ENCODE results near the gene FIGN. TPM values are rescaled to one million over a fixed set of nuclear protein-coding genes. Genes with fewer than 3 reads are reported as not detected.

The FIGN gene
- total RNA-seq, 2 experiments from 2014 or later: not detected

DNA sequence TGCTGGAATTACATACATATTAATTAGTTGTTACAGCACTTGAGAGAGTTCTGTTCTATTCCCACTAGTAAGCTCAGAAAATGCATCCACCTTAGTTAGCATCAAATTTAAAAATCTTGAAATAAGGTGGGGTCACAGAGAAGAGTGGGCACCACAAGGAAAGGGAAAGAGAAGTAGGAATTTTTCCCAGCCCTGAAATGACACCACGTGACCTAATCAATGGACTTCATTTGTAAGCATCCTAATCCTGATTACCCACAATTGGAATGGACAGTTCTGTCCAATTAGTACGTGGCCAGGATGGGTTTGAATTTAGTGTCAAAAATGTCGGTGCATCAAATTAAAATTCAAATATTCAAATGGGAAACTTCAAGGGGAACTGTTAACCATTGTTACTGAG, 186.8 kb downstream of the FIGN start:
- Mint-ChIP-seq H3K27me3 (no peaks in the 10 kb centered on the region), H3K9me3 (peaks cover 7% of the 10 kb centered on the region), H3K4me3 (no peak overlapping the region), H3K27ac (no peak overlapping the region), H3K4me1 (ENCODE audit: low read depth) (no peaks in the 10 kb centered on the region), H3K36me3 (ENCODE audit: low read depth) (no peaks in the 10 kb centered on the region)
- Histone ChIP-seq H3K36me3 (ENCODE audit: insufficient read depth, low read length) (no peaks in the 10 kb centered on the region), H3K27ac (ENCODE audit: low read depth in 1 of 2, low read length in 2 of 2) (no peak overlapping the region), H3K27me3 (ENCODE audit: control insufficient read depth in 1 of 2, insufficient read depth in 2 of 2, low read length in 2 of 2) (no peaks in the 10 kb centered on the region), H3K4me1 (ENCODE audit: insufficient read depth, low read length) (no peaks in the 10 kb centered on the region), H3K4me3 (ENCODE audit: low read length) (no peak overlapping the region), H3K9me3 (ENCODE audit: control insufficient read depth in 1 of 2, insufficient read depth in 1 of 2, low read length in 2 of 2) (peaks cover 3 to 6% of the 10 kb centered on the region in 2 experiments)
- ChIA-PET POLR2A (no interaction called here), CTCF (no interaction called here)
- intact Hi-C loops (cut with DNase I, micrococcal nuclease): no loop called here
- DNase-seq (no peak), ATAC-seq (ENCODE audit: poor library complexity) (no peak)
- no peak for TF ChIP-seq CTCF (IDR thresholded peaks at IDR 0.05)

Data from CD4-positive, alpha-beta T cell (primary cell).